SK-N-SH (cell line): Measurements from ENCODE around the gene KIAA1549. TPM values are rescaled to one million over a fixed set of nuclear protein-coding genes. Genes with fewer than 3 reads are reported as not detected.

Source experiments
- CTCF ChIA-PET: fragments of 300-600, 350-600 bp; formaldehyde crosslinking; extraction: SDS; loops from one replicate; lab custom pipeline; 2021; lab: Yijun Ruan, JAX
- POLR2A ChIA-PET: fragments of 350-600 bp; sonication (Branson Sonifier 250); formaldehyde crosslinking; extraction: SDS; loops from one replicate; lab custom pipeline; 2020; ENCODE audit warnings: antibody characterized with exemption, inconsistent platforms; lab: Yijun Ruan, JAX
- DNase-seq: peaks from one replicate; pipeline ENCODE4 v3.0.0; 2012
- H2AFZ ChIP-seq: fragments of 200-600 bp; sonication (generic); 2 replicates; pipeline ENCODE4 v1.8.1; 2016; ENCODE audit warnings: antibody characterized with exemption, mild to moderate bottlenecking, low read depth
- H3F3A ChIP-seq: fragments of 200-600 bp; sonication (generic); replicated peaks from 2 replicates; pipeline ENCODE3; 2016; ENCODE audit warnings: antibody characterized with exemption, mild to moderate bottlenecking; ENCODE audit not compliant: insufficient read depth
- H3K27ac ChIP-seq, 2 experiments: fragments of 200-500 bp in 1 of 2; fragments of 200-600 bp in 1 of 2; sonication (Bioruptor generic) in 1 of 2; sonication (generic), shearing (Covaris generic) in 1 of 2; 2 replicates each; pipeline versions ENCODE4 v1.5.1 to v1.6.1; 2014 to 2016; ENCODE audit warnings: low read depth in 2 of 2, inconsistent platforms in 1 of 2, low read length in 1 of 2, mild to moderate bottlenecking in 1 of 2, mixed read lengths in 1 of 2
- H3K27me3 ChIP-seq: fragments of 200-600 bp; sonication (generic), shearing (Covaris generic); 2 replicates; pipeline ENCODE4 v1.6.1; 2016; ENCODE audit warnings: mixed run types; ENCODE audit not compliant: insufficient read depth
- H3K36me3 ChIP-seq, 2 experiments: fragments of 200-500 bp in 1 of 2; fragments of 200-600 bp in 1 of 2; sonication (Bioruptor generic) in 1 of 2; sonication (generic) in 1 of 2; replicated peaks in 1 of 2; 2 replicates each; pipeline versions ENCODE3 to v1.5.1; 2014 to 2016; ENCODE audit warnings: low read length in 1 of 2, mild to moderate bottlenecking in 1 of 2; ENCODE audit not compliant: insufficient read depth in 2 of 2, control insufficient read depth in 1 of 2
- H3K4me1 ChIP-seq, 2 experiments: fragments of 200-500 bp in 1 of 2; fragments of 200-600 bp in 1 of 2; sonication (Bioruptor generic) in 1 of 2; sonication (generic), shearing (Covaris generic) in 1 of 2; 2 replicates each; pipeline versions ENCODE4 v1.5.1 to v1.6.1; 2014 to 2016; ENCODE audit warnings: low read depth in 1 of 2, low read length in 1 of 2, mixed run types in 1 of 2; ENCODE audit not compliant: insufficient read depth in 2 of 2, control insufficient read depth in 1 of 2
- H3K4me2 ChIP-seq: fragments of 200-600 bp; sonication (generic), shearing (Covaris generic); 2 replicates; pipeline ENCODE4 v1.6.1; 2017; ENCODE audit warnings: mixed run types
- H3K4me3 ChIP-seq, 2 experiments: fragments of 200-500 bp in 1 of 2; fragments of 200-600 bp in 1 of 2; sonication (Bioruptor generic) in 1 of 2; sonication (generic), shearing (Covaris generic) in 1 of 2; 2 replicates each; pipeline versions ENCODE4 v1.5.1 to v1.8.1; 2014 to 2016; ENCODE audit warnings: low read depth in 2 of 2, inconsistent platforms in 1 of 2, low read length in 1 of 2, mild to moderate bottlenecking in 1 of 2, mixed read lengths in 1 of 2, moderate library complexity in 1 of 2
- H3K79me2 ChIP-seq: fragments of 200-600 bp; sonication (generic); 2 replicates; pipeline ENCODE4 v1.8.1; 2017; ENCODE audit warnings: mild to moderate bottlenecking; ENCODE audit not compliant: insufficient read depth
- H3K9ac ChIP-seq: fragments of 200-600 bp; sonication (generic); 2 replicates; pipeline ENCODE4 v1.6.1; 2017; ENCODE audit warnings: mixed run types
- H3K9me2 ChIP-seq: fragments of 200-600 bp; sonication (generic); 2 replicates; pipeline ENCODE4 v1.6.1; 2017; ENCODE audit warnings: mixed run types
- H3K9me3 ChIP-seq: fragments of 200-600 bp; sonication (generic); 2 replicates; pipeline ENCODE4 v1.6.1; 2017; ENCODE audit warnings: mixed run types, mild to moderate bottlenecking, moderate library complexity
- H4K20me1 ChIP-seq: fragments of 200-600 bp; sonication (generic); 2 replicates; pipeline ENCODE4 v1.6.1; 2017; ENCODE audit warnings: mild to moderate bottlenecking, mixed run types; ENCODE audit not compliant: insufficient read depth
- EZH2phosphoT487 ChIP-seq: fragments of 200-600 bp; sonication (generic); IDR thresholded peaks from 2 replicates; pipeline ENCODE4 v1.6.1; 2017; ENCODE audit warnings: low read depth, mixed run types, mild to moderate bottlenecking, antibody characterized with exemption, moderate library complexity, borderline replicate concordance
- FOXM1 ChIP-seq: IDR thresholded peaks from 2 replicates; pipeline ENCODE4 v1.4.0; 2012; ENCODE audit warnings: low read depth, mild to moderate bottlenecking
- GABPA ChIP-seq: IDR thresholded peaks from 2 replicates; pipeline ENCODE4 v1.4.0; 2012; ENCODE audit warnings: low read depth, mild to moderate bottlenecking
- MEF2A ChIP-seq: IDR thresholded peaks from 2 replicates; pipeline ENCODE4 v1.4.0; 2012; ENCODE audit warnings: low read depth, borderline replicate concordance
- NFIC ChIP-seq: IDR thresholded peaks from 2 replicates; pipeline ENCODE4 v1.4.0; 2012; ENCODE audit warnings: borderline replicate concordance
- RCOR1 ChIP-seq: fragments of 150-350 bp; IDR thresholded peaks from 2 replicates; pipeline ENCODE4 v1.6.1; 2017; ENCODE audit warnings: antibody characterized with exemption, low read length
- RFX5 ChIP-seq: IDR thresholded peaks from 2 replicates; pipeline ENCODE4 v1.6.1; 2012; ENCODE audit warnings: mild to moderate bottlenecking, improper control_type of control experiment, low read length
- SIN3A ChIP-seq: IDR thresholded peaks from 2 replicates; pipeline ENCODE4 v1.6.1; 2012; ENCODE audit warnings: low read depth, mild to moderate bottlenecking, low read length, moderate library complexity, borderline replicate concordance
- WGBS: methylation state at CpG from one replicate; pipeline ENCODE4 v1.1.6; 2017; ENCODE audit warnings: low lambda C conversion rate; 5-methylcytosine and 5-hydroxymethylcytosine counted together
- polyA plus RNA-seq, 3 experiments: library from polyadenylated mRNA; depleted of rRNA; stranded (reverse); fragments of >200 nt; gene quantifications; 2 replicates each; pipeline ENCODE4 v1.2.3, GENCODE V29; 2012

Gene KIAA1549
- polyA plus RNA-seq, 1 of the 3 experiments (the other 2 are of a cell fraction): 3.6 TPM

- Histone ChIP-seq H3K9me3 (no peaks in the 10 kb centered on the region), H3K36me3 (peaks cover 0 to under 1% of the 10 kb centered on the region in 2 experiments), H2AFZ (no peak overlapping the region), H3F3A (no peaks in the 10 kb centered on the region), H3K9ac (no peak overlapping the region), H3K27me3 (no peaks in the 10 kb centered on the region), H3K79me2 (no peaks in the 10 kb centered on the region), H3K4me1 (no peaks in the 10 kb centered on the region; a peak in 1 of 4 replicates), H3K4me3 (no peak overlapping the region), H3K27ac (no peak overlapping the region), H3K4me2 (no peak overlapping the region), H4K20me1 (no peaks in the 10 kb centered on the region), H3K9me2 (no peaks in the 10 kb centered on the region)
- TF ChIP-seq EZH2phosphoT487: no peak
- TF ChIP-seq SIN3A: no peak
- TF ChIP-seq MEF2A: no peak
- TF ChIP-seq RFX5: no peak
- TF ChIP-seq RCOR1: no peak
- POLR2A ChIA-PET: no interaction called here
- no peak for DNase-seq
- CTCF ChIA-PET: interaction anchor here (0.7 to 1.1 kb wide), 2 partner anchors 11 to 12 kb away, joined by 3 read pairs; no protein-coding TSS in a partner anchor
- 85% methylated on average over 11 of the region's 11 CpGs for WGBS
Measured at GRCh38 chr7:138829335-138829734, 151.9 kb downstream of the KIAA1549 start.

- Histone ChIP-seq H3K27ac (no peak overlapping the region), H3K9me3 (no peaks in the 10 kb centered on the region), H3K4me1 (no peaks in the 10 kb centered on the region; a peak in 1 of 4 replicates), H2AFZ (no peak overlapping the region), H3K27me3 (no peaks in the 10 kb centered on the region), H3K9ac (no peak overlapping the region), H4K20me1 (no peaks in the 10 kb centered on the region), H3F3A (no peaks in the 10 kb centered on the region), H3K36me3 (no peaks in the 10 kb centered on the region), H3K79me2 (no peaks in the 10 kb centered on the region), H3K4me3 (no peak overlapping the region), H3K4me2 (no peak overlapping the region), H3K9me2 (no peaks in the 10 kb centered on the region)
- ChIA-PET POLR2A (no interaction called here), CTCF (interaction anchor here (0.7 to 1.1 kb wide), 3 partner anchors 13 to 246 kb away, joined by 3 read pairs; no protein-coding TSS in a partner anchor)
- WGBS: 49% methylated on average over 2 of the region's 2 CpGs
- TF ChIP-seq FOXM1: no peak
- TF ChIP-seq NFIC: no peak
- DNase-seq: no peak
Measured at GRCh38 chr7:138828302-138828701, 152.9 kb downstream of the KIAA1549 start.

- ChIA-PET POLR2A (no interaction called here), CTCF (no interaction called here)
Measured at GRCh38 chr7:138825049-138825721, 156.0 kb downstream of the KIAA1549 start.

More at GRCh38 chr7:138825049-138825721, 156.0 kb downstream of the KIAA1549 start:
- Histone ChIP-seq H3K4me3 (no peak overlapping the region), H3K4me1 (no peaks in the 10 kb centered on the region), H4K20me1 (no peaks in the 10 kb centered on the region), H3K27ac (no peak overlapping the region)
- 67% methylated on average over 11 of the region's 11 CpGs for WGBS
- DNase-seq: no peak
- no peak for TF ChIP-seq GABPA
- TF ChIP-seq, all 33 proteins: peak for 0
- Histone ChIP-seq H3K9ac (no peak overlapping the region), H3K9me3 (no peaks in the 10 kb centered on the region), H3F3A (no peaks in the 10 kb centered on the region), H3K9me2 (no peaks in the 10 kb centered on the region), H2AFZ (no peak overlapping the region), H3K27me3 (no peaks in the 10 kb centered on the region), H3K36me3 (no peaks in the 10 kb centered on the region), H3K4me2 (no peak overlapping the region), H3K79me2 (no peaks in the 10 kb centered on the region)
